SU-DHL-6 (cell line): ENCODE results near the gene PTPRA.

ENCODE experiments used
- H2AFZ ChIP-seq: fragments of 200-600 bp; sonication (generic); 2 replicates; pipeline ENCODE4 v1.6.1; 2014; ENCODE audit warnings: low read depth, mild to moderate bottlenecking, moderate library complexity, mixed read lengths, antibody characterized with exemption, low read length; ENCODE audit not compliant: severe bottlenecking
- H3F3A ChIP-seq: fragments of 200-600 bp; shearing (Covaris generic); 2 replicates; pipeline ENCODE4 v1.6.0; 2016; ENCODE audit warnings: antibody characterized with exemption, mild to moderate bottlenecking; ENCODE audit not compliant: insufficient read depth
- H3K27ac ChIP-seq: fragments of 200-600 bp; sonication (generic); 2 replicates; pipeline ENCODE4 v1.5.1; 2016; ENCODE audit warnings: low read depth, mild to moderate bottlenecking, low read length, moderate library complexity, mixed read lengths
- H3K27me3 ChIP-seq: fragments of 200-600 bp; sonication (generic), shearing (Covaris generic); 2 replicates; pipeline ENCODE4 v1.6.0; 2014; ENCODE audit warnings: mild to moderate bottlenecking, low read length
- H3K36me3 ChIP-seq: fragments of 200-600 bp; sonication (generic); 2 replicates; pipeline ENCODE4 v1.6.1; 2014; ENCODE audit warnings: mild to moderate bottlenecking, low read length, mixed read lengths
- H3K4me2 ChIP-seq: fragments of 300-600, 200-600 bp; shearing (Covaris generic), sonication (generic); 2 replicates; pipeline ENCODE4 v1.6.0; 2014; ENCODE audit warnings: low read length, low read depth, mild to moderate bottlenecking; ENCODE audit not compliant: poor library complexity, severe bottlenecking
- H3K4me3 ChIP-seq: fragments of 200-600 bp; sonication (generic); 2 replicates; pipeline ENCODE4 v1.5.1; 2014; ENCODE audit warnings: antibody characterized with exemption, low read length, mild to moderate bottlenecking, mixed read lengths; ENCODE audit not compliant: insufficient read depth, poor library complexity, severe bottlenecking
- H3K79me2 ChIP-seq: fragments of 200-600 bp; sonication (generic); 2 replicates; pipeline ENCODE4 v1.6.1; 2014; ENCODE audit warnings: mild to moderate bottlenecking, low read length, moderate library complexity; ENCODE audit not compliant: insufficient read depth
- H3K9ac ChIP-seq: fragments of 200-600 bp; sonication (generic); 2 replicates; pipeline ENCODE4 v1.7.0; 2014; ENCODE audit warnings: mild to moderate bottlenecking, low read length
- H3K9me2 ChIP-seq: fragments of 200-600 bp; sonication (generic); replicated peaks from 2 replicates; pipeline ENCODE4 v1.6.1; 2014; ENCODE audit warnings: low read length; ENCODE audit not compliant: insufficient read depth
- H3K9me3 ChIP-seq: fragments of 200-600 bp; sonication (generic); 2 replicates; pipeline ENCODE4 v1.6.1; 2014; ENCODE audit warnings: low read length, mixed read lengths; ENCODE audit not compliant: insufficient read depth
- H4K20me1 ChIP-seq: fragments of 200-600 bp; sonication (generic); 2 replicates; pipeline ENCODE4 v1.6.1; 2014; ENCODE audit warnings: low read depth, mild to moderate bottlenecking, antibody characterized with exemption, low read length, moderate library complexity, mixed read lengths
- CTCF ChIP-seq: fragments of 200-600 bp; sonication (generic); IDR thresholded peaks from one replicate; pipeline ENCODE4 v1.5.1; 2017; ENCODE audit warnings: antibody characterized with exemption, mild to moderate bottlenecking, low read length, moderate library complexity; ENCODE audit not compliant: insufficient read depth, poor library complexity, severe bottlenecking
- EZH2phosphoT487 ChIP-seq: fragments of 200-600 bp; sonication (generic), shearing (Covaris generic); conservative IDR thresholded peaks from 2 replicates; pipeline ENCODE4 v1.6.1; 2018; ENCODE audit warnings: mild to moderate bottlenecking, antibody characterized with exemption, low read length, moderate library complexity, mixed read lengths

Gene PTPRA

GRCh38 chr20:2873010-2873746, at the start of gene PTPRA:
PTPRA (plus strand) TSS chr20:2873481; CDS start chr20:2964278, 90,797 bp downstream.
- H3K4me3 ChIP-seq, result peak within 1 kb of the TSS; percentile 72
- H3K4me2 ChIP-seq, result peak within 1 kb of the TSS; percentile 94
- no peaks in the 10 kb centered on the region for H3K36me3 ChIP-seq
- H3K9ac ChIP-seq, result peak within 1 kb of the TSS; percentile 86
- H3F3A ChIP-seq, result 0 out of 2 replicates have a peak, but pooled peaks cover 11% of the 10 kb centered on the region
- H3K27me3 ChIP-seq, result no peaks in the 10 kb centered on the region
- peak within 1 kb of the TSS; percentile 97 for H2AFZ ChIP-seq
- H4K20me1 ChIP-seq, result no peaks in the 10 kb centered on the region
- H3K9me3 ChIP-seq, result no peaks in the 10 kb centered on the region
- H3K27ac ChIP-seq, result peak within 1 kb of the TSS; percentile 61
- peaks cover 44% of the 10 kb centered on the region for H3K79me2 ChIP-seq
- TF ChIP-seq CTCF (no peak), EZH2phosphoT487 (no peak)
- no peaks in the 10 kb centered on the region for H3K9me2 ChIP-seq

GRCh38 chr20:2825761-2826160, 47.5 kb upstream of the PTPRA start:
- Histone ChIP-seq H3K4me2 (no peak overlapping the region), H3K9me2 (no peaks in the 10 kb centered on the region), H3K9me3 (no peaks in the 10 kb centered on the region), H2AFZ (no peak overlapping the region), H3F3A (no peaks in the 10 kb centered on the region), H3K36me3 (no peaks in the 10 kb centered on the region), H3K4me3 (no peak overlapping the region), H3K27me3 (no peaks in the 10 kb centered on the region), H3K27ac (no peak overlapping the region), H3K79me2 (no peaks in the 10 kb centered on the region), H3K9ac (no peak overlapping the region), H4K20me1 (no peaks in the 10 kb centered on the region)
- TF ChIP-seq CTCF (no peak), EZH2phosphoT487 (no peak)

GRCh38 chr20:2826655-2827054, 46.6 kb upstream of the PTPRA start:
- Histone ChIP-seq H3K9me3 (no peaks in the 10 kb centered on the region), H3K79me2 (no peaks in the 10 kb centered on the region), H3K27me3 (no peaks in the 10 kb centered on the region), H4K20me1 (no peaks in the 10 kb centered on the region), H3K4me3 (no peak overlapping the region), H3K27ac (no peak overlapping the region), H3K4me2 (no peak overlapping the region), H3K9ac (no peak overlapping the region), H3F3A (no peaks in the 10 kb centered on the region), H2AFZ (no peak overlapping the region), H3K36me3 (no peaks in the 10 kb centered on the region), H3K9me2 (no peaks in the 10 kb centered on the region)
- no peak for TF ChIP-seq CTCF
- TF ChIP-seq EZH2phosphoT487, result no peak
